Stimulated activated CD8-positive, alpha-beta memory T cell treated with anti-CD3 and anti-CD28 coated beads, Interleukin-15, amount 100 ng/mL, for 4 hours (primary cell): ENCODE data around the gene CCL16.
A peak's percentile ranks its signal among the peaks of the same experiment; 100 is the strongest.

Experiments
- DNase-seq, 2 donors: peaks; one replicate each; pipeline ENCODE4 v3.0.0-alpha.2; 2020; ENCODE audit warnings: low read depth in 2 of 2

Gene CCL16

DNA sequence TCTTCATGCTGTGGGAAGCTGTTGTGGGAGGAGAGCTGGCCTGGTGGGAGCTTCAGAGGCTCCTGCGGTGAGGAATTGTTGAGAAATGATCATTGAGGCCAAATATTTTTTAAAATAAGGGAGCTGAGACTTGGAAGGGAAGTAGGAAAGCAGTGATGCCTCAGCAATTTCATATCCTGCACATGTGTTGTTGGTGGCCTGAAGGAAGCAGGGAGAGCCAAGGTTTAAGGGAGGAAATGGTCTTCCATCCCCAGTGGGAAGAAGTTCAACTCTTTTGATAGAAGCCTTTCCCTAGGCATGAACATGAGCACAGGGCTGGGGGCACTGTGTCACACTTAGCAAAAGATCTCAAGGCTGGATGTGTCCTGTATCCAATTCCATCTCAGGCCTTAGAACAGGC lies 5.3 kb upstream of the CCL16 start, which contains the start of gene CCL14:
CCL14 (minus strand) TSS at position 87 of the 400 bp plus-strand sequence; CDS start at position 7, 80 bp downstream.
- DNase-seq, result no peak

DNA sequence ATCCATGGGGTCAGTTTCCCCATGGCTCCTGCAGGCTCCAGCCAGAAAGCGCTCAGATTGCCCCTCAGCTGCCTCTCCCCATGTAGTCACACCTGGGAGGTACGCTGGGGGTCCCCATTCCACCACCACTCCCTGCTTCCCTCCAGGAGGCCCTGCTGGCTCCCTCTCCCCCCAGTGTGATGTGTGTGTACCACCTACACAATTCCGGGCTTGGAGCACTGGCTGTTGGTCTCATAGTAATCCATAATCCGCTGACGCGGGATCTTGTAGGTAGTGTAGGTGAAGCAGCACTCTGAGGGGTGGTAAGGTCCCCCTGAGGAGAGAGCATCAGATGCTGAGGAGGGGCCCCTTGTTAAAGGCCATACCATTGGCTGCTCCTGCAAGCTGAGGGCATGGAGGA lies 2.8 kb upstream of the CCL16 start:
- no peak for DNase-seq

DNA sequence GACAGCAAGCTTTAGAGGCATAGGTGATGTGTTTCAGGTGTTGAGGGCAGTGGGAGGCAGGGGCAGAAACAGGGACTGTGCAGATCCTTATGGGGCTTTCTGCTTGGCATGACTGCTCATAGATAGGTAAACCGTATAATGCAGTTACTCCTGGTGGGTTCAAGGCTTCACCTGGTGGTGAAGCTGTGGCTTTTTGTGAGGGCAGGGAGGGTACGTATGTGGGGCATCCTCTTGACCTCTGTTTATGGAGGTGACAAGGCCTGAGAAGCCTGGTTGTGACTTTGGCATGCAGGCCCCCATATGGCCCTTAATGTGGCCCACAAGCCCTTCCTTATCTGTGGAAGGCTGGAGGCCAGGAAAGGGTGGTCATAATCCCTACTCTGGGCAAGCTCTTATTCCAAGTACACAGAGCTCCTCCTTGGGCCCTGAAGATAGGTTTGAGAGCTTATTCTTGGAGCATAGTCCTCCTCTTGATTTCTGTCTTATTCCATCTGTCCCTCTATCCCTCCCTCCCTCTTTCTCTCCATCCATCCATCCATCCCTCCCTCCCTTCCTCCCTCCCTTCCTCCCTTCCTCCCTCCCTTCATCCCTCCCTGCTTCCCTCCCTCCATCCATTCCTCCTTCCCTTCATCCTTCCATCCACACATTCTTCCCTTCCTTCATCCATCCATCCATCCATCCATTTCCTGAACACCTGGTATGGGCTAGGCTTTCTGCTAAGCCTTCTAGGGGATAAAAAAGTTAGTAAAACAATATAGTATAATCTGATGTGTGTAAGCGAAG lies 1.3 kb upstream of the CCL16 start:
- DNase-seq, result no peak

DNA sequence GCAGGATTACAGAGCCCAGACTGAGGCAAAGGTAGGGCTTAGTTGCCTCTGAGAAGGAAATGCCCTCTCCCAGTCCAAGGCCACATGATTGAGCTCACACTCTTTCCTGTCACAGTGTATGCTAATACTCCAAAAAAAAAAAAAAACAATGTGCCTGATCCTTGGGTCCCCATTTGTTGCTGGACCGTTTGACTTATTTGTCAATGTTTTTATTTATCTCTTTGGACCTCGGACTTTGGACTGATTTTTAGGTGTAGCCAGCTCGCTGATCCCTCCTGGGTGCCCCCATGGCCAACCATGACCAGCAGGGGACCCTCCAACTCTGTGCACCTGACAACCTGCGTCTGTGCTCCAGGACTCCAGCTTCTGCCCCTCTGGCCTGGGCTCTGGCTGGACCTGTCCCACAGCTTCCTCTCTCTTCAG lies 622 bp upstream of the CCL16 start:
- DNase-seq, result no peak

DNA sequence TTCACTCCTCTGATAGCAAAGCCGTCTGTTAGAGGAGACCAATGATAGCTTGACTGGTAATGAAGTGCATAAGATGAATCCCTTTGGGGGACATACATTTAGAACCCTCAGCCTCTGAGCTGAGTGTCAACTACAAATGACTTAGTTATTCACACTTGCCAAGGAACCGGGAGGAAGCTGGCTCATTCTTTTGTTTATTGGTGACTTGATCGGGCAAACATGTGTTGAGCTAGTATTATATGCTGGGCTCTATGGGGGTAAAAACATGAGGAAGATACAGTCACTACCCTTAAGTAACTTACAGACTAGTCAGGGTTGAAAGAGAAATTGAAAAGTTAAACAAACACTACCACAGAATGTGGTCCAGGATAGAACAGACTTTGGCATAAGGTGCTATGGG lies 3.0 kb downstream of the CCL16 start:
- no peak for DNase-seq

DNA sequence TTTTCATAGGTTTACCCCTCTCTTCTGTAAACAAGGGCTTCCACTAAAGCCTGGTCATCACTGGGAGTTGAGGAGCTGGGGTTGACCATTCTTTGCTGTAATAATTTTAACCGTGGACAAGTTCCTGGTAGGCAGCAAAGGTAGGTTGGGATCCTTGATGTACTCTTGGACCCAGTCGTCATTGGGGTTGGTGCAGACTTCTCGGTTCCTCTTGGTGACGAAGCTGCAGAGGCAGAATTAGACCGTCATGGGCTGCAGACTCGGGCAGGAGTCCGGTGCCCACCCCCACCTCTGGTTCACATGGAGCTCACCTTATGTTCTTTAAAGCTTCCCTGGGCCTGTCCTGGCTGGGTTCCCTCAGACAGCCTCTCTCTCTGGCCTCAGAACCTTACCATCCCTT lies 3.8 kb downstream of the CCL16 start:
- no peak for DNase-seq

DNA sequence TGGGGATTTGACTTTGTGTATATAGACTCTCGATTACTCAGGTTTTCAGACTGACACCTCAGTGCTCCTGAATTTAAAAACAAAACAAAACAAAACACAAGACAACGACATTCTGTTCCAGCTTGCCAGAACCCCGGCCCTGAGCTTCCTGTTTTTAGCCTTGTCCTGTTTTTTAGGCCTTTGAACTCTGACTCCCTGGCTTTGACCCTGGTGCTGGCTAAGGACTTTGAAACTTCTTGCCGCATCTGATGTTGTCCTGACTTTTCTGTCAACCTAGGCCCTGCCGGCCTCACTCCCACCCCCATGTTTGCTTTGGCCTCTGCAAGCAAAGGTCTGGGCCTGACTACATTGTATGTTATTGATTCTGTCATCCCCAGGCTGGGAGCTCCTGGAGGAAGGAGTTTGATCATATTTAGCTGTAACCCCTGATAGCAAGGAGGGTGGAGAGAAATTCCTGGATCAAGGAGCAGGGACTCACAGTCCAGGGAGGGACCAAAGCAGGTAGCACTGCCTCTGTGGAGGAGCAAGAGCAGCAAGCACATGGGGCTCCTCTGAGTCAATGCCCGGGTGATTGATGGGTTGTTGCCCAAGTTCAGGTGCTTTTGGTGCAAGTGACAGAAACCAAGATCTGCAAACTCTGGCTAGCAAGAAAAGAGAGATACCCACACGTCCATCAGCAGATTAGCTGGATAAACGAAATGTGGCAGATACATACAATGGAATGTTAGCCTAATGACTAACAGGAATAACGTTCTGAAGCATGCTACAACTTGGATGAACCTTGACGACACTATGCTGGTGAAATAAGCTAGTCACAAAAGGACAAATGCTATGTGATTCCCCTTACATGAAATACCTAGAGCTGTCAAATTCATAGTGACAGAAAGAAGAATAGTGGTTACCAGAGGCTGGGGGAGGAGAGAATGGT lies 7.7 kb downstream of the CCL16 start:
- DNase-seq, result no peak

DNA sequence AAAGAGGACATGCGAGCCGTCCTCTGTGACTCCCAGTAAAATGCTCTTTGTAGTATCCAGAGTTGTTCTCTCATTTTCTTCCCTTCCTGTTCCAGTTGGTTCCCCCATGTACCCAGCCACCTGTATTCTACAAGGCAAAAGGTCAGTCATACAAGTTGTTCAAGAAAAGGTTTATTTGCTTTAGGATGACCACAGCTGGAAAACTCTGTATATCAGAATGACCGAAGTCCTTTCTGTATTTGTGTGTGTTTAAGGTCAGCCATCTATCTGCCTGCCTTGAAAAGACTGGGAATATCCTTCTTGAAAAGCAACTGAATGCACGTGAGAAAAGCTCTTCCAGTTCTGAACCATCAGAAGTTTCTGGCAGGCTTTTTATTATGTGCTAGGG lies 8.4 kb downstream of the CCL16 start:
- no peak for DNase-seq

DNA sequence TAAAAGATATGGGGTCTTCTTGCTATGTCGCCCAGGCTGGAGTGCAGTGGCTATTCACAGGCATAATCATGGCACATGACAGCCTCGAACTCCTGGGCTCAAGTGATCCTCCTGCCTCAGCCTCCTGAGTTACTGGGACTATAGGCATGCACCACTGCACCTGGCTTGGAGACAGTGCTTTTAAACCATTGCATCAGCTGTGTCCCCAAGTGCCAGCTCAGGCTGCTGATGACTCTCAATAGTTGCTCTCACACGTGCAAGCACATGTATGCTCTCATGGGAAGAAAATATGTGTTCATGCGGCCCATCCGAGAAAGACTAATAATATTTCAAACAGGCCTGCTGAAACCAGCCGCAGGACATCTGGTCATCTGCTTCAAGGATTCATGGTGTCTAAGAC lies 8.8 kb downstream of the CCL16 start:
- no peak for DNase-seq

DNA sequence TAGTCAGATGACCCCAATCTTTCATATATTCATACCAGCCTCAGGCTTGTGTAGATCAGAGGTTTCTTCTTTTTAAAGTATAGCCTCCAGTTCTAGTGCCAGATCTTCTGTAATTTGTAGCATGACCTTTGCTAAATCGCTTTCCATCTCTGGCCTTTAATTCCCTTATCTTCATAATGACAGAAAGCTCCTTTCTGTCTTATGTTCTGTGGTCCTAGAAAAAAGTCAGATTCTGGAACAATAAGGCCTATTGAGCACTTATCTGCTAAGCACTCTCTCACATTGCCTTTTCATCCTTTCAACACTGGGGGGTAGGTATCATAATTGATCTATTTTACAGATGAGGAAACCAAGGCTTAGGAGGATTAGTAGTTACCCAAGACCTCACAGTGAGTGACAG lies 9.2 kb downstream of the CCL16 start:
- no peak for DNase-seq

DNA sequence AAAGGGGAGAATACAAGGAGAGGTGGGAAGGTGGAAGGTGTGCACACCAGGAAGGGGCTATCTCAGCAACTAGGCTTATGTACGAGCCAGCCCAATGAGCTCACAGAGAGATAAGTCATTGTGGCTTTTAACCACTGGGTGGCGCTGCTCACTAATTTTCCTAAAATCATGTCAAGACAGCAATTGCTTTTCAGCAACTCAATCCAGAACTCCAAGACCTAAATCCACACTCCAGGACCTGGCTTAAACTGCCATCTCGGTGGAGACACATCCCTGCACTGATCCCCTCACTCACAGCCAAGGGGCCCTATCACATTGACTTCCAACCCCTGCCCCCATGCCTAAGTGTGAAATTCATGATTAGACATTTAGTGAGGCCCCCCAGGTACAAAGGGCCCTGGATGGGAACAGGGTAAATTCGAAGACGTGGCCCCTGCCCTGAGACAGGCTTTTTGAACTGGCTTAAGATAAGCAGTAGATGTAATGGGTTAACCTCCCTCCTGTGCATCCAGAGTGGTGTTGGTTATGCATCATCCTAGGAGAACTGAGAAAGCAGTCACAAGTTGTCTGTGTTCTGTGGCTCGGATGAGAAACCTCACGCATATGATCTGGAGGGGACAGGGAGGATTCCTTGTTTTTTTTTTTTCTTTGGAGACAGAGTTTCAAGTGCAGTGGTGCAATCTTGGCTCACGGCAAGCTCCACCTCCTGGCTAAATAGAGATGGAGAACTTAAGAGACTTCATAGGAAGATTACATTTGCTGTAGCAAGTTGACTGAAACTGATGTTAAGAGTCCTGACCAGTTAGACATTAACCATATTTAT lies 11.5 kb downstream of the CCL16 start:
- peak; percentile 21 to 52 for DNase-seq

DNA sequence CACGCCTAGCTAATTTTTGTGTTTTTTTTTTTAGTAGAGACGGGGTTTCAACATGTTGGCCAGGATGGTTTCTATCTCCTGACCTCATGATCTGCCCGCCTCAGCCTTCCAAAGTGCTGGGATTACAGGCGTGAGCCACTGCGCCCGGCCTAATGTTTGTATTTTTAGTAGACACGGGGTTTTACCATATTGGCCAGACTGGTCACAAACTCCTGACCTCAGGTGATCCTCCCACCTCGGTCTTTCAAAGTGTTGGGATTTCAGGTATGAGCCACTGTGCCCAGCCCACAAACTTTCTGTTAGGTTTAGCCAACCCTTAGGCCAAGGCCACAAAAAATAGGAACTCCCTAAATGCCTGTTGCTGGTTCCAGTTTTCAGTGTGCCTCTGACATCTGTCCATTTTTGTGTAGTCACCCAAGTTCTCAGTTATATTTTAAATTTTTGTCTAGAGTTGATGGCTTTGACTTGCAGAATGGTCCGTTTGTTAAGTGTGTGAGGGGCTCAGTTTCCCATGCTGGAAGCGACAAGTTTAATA lies 12.7 kb downstream of the CCL16 start:
- no peak for DNase-seq

DNA sequence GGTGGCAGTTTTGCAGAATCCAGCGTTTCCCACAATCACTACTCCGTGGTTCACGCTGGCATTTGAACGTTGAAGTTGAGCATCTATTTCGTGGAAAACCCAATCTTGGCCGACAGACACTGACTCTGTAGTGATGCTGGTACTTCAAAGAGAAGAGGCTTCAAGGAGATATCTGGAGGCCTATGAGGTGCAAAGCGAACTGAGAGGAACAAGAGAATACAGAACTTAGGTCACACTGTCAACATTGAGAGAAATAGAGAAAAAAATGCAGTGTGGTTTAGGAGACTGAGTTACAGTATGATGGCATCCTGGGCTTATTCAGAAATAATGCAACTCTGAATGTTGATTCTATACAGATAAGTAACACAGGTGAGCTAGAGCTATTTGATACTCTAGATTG lies 16.0 kb downstream of the CCL16 start:
- DNase-seq, result no peak

DNA sequence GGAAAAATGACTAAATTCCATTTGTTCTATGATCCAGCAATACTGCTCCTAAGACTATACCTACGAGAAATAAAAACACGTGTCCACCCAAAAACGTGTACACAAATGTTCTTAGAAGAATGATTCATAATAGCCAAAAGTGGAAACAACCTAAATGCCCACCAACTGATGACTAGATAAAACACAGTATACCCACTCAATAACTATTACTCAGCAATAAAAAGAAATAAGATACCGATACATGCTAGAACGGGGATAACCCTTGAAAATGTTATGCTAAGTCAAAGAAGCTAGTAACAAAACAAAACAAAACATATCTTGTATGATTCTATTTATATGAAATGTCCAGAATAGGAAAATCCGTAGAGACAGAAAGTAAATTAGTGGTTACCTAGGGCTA lies 17.6 kb downstream of the CCL16 start:
- no peak for DNase-seq

DNA sequence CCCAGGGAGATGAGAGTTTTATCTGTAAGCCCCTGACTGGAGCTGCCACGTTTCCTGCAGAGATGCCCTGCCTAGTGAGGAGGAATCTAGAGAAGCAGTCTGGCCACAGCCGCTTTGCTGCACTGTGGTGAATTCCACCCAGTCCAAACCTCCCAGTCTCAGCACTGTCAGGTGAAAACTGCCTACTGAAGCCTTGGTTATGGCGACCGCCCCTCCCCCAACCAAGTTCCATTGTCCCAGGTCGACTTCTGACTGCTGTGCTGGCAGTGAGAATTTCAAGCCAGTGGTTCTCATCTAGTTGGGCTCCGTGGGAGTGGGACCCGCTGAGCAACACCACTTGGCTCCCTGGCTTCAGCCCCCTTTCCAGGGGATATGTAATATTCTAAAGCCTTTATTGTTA lies 27.6 kb downstream of the CCL16 start:
- no peak for DNase-seq

DNA sequence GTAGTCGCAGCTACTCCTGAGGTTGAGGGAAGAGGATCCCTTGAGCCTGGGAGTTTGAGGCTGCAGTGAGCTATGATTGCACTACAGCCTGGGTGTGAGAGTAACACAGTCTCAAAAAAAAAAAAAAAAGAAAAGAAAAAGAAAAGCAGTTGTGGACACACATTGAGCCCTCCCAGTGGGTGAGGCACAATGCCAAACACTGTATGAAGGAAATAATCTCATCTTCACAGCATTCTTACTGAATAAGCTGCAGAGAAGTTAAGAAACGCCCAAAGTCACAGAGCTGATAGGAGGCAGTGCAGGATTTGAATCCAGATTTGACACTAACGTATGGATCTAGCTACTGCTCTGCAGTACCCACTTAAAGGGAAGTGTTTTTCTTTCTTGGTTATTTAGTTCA lies 31.9 kb downstream of the CCL16 start:
- DNase-seq, result no peak

DNA sequence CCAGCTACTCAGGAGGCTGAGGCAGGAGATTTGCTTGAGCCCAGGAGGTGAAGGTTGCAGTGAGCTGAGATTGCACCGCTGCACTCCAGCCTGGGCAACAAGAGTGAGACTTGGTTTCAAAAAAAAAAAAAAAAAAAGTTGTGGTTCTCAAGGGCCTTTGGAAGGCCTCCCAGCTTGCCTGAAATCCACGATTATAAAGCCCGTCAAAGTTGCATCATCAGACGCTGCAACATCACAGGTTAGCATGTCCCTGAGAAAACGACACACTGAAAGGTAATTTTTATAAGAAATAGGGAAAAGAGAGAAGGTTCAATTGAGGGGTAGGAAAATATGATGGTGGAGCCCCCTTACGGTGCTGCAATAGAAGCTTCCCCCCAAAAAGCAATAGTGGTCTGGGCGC lies 33.2 kb downstream of the CCL16 start:
- DNase-seq, result no peak

DNA sequence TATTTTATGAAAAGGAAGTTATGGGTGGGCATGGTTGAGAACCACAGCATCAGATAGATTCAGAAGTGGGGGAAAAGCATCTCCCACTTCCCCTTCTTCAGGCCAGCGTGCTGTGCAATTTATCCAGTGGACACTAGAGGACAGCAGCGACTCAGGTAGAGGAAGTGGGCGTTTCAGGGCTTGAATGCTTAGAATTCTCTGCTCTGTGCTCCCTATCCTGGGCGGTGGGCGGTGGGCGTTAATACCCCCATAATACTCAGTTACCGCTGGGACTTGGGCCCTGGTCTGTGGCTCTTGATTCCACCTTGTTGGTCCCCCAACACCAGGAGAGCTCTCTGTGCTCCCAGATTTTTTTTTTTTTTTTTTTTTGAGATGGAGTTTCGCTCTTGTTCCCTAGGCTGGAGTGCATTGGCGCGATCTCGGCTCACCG lies 34.1 kb downstream of the CCL16 start:
- DNase-seq, result peak in 1 of 2 donors; percentile 12

DNA sequence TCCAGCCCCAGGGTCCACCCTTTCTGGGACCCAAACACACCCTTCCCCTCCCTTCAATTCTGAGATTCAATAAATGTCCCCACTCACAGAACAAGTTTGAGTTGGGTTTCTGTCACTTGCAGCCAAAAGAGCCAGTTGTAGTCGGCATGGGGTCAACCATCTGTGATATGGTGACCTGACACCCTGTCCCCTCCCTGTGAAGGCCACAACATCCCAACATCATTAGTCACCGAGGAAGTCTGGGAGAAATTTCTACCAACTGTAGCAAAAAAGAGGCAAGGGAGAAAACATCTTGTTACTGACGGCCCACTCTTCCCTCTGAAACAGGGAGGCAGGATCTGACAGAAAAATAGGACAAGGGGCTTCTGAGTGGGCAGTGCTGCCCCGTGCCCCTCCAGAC lies 37.1 kb downstream of the CCL16 start:
- no peak for DNase-seq

DNA sequence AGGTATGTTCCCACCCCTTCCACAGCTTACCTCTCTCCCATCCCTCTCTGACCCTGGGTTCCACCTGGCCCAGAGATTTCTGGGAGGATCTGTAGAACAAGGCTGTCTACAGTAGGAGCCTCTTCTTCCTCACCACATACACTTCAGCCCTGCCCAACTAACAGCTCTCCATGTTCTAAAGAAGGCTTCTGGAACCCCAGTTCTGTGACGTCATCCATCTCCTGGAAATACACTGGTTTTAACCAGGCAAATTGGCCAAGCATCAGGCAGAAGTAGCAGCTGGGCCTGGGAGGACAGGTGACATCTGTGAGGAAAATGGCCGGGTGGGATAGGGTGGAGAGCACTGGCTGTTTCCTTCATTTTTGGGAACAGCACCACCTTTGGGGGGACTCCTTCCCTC lies 37.8 kb downstream of the CCL16 start, which contains the start of gene LYZL6:
LYZL6 (minus strand) TSS at position 177 of the 400 bp plus-strand sequence. CDS start 4,357 bp downstream, outside the sequence.
- no peak for DNase-seq

DNA sequence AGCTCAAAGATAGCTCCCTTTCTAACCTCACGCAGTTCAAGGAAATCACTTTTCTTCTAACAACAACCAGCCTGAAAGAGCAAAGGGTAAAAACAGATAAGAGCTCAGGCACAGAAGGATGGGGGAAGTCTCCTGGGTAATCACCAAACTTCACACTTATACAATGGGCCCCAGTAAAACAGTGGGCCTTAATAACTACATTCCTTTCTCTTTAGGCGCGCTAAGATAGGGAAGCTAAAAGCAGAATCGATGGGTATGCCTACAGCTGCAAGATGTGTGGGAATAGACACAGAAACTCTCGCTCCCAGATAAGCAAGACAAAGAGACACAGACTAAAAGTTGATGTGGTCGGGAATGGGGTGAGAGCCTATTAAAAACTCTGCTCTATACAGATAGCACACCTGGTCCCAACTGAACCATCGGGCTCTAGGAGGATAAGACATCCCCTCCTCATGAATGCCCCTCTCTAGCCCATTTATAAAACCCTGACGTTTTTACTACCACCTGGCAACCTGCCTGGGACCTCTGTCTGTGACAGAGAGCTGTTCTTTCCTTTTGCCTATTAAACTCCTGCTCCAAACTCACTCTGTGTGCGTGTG lies 38.6 kb downstream of the CCL16 start:
- no peak for DNase-seq
